ENCODE measurements around the gene SCAPER.
"Not testable (repeated sequence)": the region's sequence is repeated elsewhere in the genome, so short reads cannot be mapped to it uniquely, and the experiment has no call there.

SCAPER gene

DNA sequence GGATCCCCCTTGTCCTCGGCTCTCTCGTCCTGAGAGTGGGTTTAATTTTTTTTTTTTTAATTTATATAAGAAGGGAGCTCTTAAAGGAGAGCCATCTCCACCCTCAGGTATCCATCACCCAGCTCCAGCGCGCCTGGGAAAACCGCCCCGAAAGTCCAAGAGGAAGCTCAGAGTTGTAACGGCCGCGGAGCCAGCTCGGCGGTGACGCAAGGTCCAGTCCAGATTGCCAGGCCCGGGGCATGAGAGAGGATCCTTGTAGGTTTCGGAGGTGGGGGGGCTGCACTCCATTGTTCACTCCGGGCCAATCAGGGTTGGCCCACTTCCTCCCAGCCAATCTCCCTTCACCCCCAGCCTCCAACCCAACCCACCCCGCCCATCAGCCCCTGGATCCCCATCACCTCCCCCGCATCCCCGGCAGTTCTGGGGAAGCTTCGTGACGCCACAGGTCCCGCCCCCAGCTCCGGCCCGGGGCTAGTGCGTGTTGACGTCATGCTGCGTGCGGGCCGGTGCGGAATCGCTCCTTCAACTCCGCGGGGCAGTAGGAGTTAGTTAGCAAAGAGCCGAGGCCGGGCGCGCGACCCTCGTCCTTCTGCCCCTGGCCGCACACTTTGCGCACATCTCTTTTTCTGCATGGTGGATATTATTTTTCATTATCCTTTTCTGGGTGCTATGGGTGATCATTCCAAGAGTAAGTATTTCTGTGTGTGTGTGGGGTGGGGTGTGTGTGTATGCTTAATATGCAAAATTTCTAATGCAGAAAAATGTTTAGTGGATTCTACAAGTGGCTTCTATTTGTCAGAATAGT is 568.7 kb downstream of the SCAPER start, which contains the start of gene ISL2:
ISL2 (plus strand) TSS at position 520 of the 805 bp plus-strand sequence; CDS start at position 631, 111 bp downstream.
- peak; percentile 89 for DNase-seq

GRCh38 chr15:76335307-76336253 is 569.6 kb downstream of the SCAPER start:
- DNase-seq: no peak

- DNase-seq: no peak
These were observed 570.5 kb downstream of the SCAPER start for GRCh38 chr15:76334438-76335306.

DNA sequence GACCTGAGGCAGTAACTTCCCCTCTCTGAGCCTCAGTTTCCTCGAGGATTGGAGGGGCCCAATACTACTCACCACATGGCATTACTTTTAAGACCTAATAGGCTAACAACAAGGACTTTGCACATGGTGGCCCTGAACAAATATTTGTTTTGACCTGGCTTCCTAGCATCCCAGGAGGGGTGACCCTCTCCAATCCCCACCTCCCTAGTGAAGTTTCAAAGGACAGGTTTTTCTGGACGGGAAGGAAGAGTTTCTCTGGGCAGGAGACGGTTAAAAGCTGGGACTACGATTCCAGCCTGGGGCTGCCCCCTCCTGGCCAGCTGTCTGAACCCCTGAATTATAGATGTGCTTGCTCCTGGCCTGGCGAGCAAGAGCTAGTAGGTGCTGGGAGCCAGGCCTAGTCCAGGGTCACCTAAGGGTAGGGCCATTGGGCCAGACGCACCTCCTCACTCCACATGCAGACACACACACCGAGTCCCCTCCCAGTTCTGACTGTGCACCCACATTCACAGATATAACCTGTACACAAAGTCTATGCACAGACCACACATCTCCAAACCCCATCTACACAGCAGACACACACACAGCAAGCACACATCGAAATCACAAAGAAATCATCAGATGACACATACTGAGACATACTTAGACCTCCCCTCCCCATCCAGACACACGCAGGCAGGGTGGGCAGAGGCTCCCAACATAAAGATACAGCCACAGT is 571.3 kb downstream of the SCAPER start:
- DNase-seq: no peak

DNA sequence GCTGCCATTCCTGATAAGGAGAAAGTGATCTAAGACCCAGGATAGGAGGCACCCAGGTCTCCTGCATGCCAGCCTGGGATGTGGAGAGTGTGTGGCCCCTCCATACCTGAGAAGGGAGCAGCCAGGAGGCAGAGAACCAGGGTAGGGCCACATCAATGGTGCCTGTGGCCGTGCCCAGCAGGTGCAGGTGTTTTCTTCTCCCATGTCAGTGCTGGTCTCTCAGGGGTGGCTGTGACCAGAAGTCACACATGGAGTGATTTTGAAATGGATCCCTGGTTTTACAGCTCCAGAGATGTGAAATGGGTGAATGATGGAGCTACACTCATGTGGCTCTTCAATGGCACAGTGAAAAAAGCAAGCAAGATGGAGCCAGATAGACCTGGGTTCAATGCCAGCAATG is 571.8 kb downstream of the SCAPER start:
- no peak for DNase-seq

- DNase-seq: no peak
These were observed 572.3 kb downstream of the SCAPER start for GRCh38 chr15:76332796-76333195.

GRCh38 chr15:76330080-76330680 is 575.0 kb downstream of the SCAPER start:
- no peak for DNase-seq

DNA sequence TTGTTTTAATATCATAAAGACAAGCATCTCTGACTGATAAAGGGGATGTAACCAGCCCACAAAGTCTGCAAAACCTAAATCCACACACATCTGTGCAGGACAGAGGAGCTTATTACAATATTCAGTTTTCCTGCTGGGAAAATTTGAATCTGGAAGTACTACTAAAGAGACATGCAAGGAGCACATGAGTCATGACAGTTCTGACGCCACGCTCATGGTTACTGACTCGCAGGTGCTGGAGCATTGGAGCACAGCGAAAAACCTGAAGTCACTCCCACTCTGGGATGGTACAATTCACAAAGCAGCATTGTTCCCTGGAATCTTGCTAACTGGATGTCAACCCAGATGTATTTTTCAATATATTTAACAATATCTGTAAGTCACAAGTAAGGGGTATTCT is 576.2 kb downstream of the SCAPER start:
- no peak for DNase-seq

- DNase-seq: no peak
These were observed 576.9 kb downstream of the SCAPER start for GRCh38 chr15:76328106-76328696.

- DNase-seq: no peak
These were observed 577.7 kb downstream of the SCAPER start for GRCh38 chr15:76327191-76328105.

DNA sequence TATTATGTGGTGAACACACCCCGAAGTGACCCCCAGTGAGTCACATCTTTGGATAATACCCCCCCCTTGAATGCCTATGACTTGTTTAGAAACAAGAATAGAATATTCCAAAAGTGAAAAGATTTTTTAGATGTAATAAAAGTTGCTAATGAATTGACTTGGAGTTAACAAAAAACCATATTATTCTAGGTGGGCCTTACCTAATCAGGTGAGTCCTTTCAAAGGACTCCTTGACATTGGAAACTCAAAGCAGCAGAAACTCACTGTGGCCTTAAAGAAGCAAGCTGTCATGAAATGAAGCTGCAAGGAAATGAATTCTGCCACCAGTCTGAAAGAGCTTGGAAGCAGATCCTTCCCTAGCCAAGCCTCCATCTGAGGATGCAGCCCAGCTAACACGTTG is 579.4 kb downstream of the SCAPER start:
- no peak for DNase-seq

DNA sequence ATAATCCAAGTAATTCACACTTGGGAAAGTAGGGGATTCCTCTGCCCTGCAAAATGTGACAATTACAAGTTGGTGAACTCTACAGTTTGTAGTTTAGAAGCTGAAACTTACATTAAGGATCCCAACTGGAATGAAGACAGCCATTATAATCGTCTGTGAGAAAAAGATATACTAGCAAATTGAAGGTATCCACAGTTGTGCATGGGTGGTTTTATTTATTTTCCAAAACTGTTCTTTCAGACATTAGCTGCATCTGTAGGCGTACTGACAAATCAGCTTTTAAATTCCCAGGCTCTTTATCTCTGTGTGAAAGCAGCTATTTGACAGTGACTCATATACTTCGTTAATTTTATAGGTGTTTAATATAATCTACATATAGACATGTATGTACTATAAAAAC is 581.1 kb downstream of the SCAPER start:
- no peak for DNase-seq

DNA sequence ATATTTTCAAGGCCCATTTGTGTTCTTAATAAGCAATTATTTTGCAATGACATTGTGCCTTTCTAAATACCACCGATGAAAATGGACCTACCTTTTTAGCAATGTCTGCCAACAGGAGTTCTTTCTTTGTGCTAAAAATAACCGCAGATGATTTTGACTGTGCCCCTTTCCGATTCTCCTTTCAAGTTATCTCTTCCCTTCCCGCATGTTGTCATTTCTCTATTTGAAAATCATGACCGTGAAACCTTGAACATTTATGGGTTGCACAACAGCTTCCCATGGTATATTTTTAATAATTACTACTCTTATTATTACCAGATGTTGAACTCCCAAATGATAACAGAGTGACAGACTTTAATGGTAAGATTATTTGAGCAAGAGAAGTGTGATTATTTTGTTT is 583.5 kb downstream of the SCAPER start:
- DNase-seq: no peak

- no peak for DNase-seq
These were observed 584.0 kb downstream of the SCAPER start for GRCh38 chr15:76321171-76321570.

DNA sequence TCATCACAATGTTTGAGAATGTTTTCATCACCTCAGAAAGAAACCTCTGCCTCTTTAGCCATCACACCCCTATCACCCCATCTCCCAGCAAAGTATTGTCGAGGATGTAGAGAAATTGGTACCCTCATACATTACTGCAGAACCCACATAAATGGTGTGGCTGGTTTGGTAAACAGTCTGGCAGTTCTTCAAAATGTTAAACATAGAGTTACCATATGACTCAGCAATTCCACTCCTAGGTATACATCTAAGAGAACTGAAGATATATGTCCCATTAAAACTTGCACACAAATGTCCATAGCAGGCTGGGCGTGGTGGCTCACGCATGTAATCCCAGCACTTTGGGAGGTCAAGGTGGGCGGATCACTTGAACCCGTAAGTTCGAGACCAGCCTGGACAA is 585.1 kb downstream of the SCAPER start:
- DNase-seq: no peak

- no peak for DNase-seq
These were observed 591.4 kb downstream of the SCAPER start for GRCh38 chr15:76313731-76314130.

- not testable (repeated sequence) for DNase-seq
These were observed 592.0 kb downstream of the SCAPER start for GRCh38 chr15:76313175-76313567.

DNA sequence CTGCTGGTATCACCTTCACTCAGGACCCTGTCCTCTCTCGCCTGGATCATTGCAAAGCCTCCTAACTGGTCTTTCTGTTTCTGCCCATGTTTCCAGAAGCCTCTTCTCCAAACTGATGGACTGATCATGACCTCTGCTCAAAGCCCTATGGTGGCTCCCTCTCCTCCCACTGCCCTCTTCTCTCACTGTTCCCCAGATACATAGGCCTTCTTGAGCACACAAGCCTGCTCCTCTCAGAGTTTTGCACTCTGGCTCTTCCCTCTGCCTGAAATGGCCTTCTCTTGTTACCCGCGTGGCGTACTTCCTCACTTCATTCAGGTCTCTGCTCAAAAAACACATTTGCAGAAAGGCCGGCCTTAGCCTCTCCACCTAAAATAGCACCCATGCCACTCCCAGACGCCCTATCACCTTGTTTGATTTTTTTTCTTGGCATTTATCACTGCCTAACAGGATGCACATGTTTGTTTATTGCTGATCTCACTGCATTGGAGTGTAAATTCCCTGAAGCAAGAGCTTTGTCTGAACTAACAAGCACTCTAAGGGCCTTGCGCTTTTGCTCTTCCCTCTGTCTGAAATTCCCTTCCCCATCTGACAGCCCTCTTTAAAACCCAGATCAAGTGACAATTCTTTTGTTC is 592.5 kb downstream of the SCAPER start:
- DNase-seq: no peak

DNA sequence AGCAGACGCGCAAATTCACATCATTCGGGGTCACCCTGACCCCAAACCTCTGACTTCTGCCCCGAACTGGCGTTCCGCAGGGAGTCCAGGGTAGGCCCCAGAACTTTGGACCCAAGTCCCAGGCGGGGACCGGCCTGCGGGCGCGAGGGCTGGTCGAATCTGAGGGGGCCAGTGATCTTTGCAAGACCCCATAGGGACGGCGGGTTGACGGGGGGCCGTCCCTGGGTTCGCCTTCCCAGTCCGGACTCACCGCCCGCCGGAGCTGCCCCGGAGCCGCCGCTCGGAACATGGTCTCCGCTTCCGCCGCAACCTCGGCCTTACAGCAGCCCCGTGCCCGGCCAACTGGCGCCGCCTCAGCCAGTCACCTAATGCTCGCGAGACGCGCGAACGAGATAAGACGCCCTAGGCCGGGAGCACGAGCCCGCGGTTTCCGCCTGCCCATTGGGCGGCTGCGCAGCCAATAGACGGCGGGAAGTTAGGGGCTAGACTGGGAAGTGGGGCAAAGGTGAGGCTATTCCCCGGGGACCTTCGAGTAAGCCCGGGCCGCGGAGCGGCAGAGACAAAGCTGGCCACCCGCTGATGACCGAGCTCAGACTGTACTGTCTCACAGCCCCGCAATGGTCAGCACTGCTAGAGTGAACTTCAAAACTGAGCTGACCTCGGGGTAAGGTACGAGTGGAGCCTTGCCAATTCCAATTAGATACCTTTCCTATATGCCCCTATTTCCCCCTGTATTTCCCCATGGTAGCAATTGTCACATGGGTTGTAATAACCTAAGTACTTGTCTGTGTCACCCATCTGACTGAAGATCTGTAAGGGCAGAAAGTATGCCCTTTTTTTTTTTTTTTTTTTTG is 593.8 kb downstream of the SCAPER start, which contains the start of gene ETFA:
ETFA (minus strand) TSS at position 370 of the 854 bp plus-strand sequence; CDS start at position 289, 81 bp downstream.
- DNase-seq: peak; percentile 96
